ENCODE measurements around the gene CCDC184.
"Not testable (repeated sequence)": the region's sequence is repeated elsewhere in the genome, so short reads cannot be mapped to it uniquely, and the experiment has no call there.

GRCh38 chr12:48231169-48231958 is 47.9 kb downstream of the CCDC184 start:
- TF ChIP-seq EZH2phosphoT487 (IDR thresholded peaks at IDR 0.05; ENCODE audit: low read length); CTCF (IDR thresholded peaks at IDR 0.05; ENCODE audit: low read length); EZH2 (optimal IDR thresholded peaks at IDR 0.05; ENCODE audit: low read depth, low read length): not testable (repeated sequence)
